Measurements from ENCODE around the gene TGIF2.
A peak's percentile ranks its signal among the peaks of the same experiment; 100 is the strongest.

TGIF2 gene
- total RNA-seq: 36.2 to 51.4 reads per million in 2 donors

- DNase-seq: peak; percentile 79 to 92 (median 86)
These were observed at the start of gene TGIF2 for GRCh38 chr20:36573103-36573797. Gene TGIF2, plus strand, starts transcription at chr20:36573597. Its CDS starts 5,178 bp downstream, at chr20:36578775.

- DNase-seq: no peak
These were observed 47.6 kb upstream of the TGIF2 start for GRCh38 chr20:36525620-36526365.

GRCh38 chr20:36526521-36527011 is 46.8 kb upstream of the TGIF2 start:
- DNase-seq: no peak

GRCh38 chr20:36527331-36528125 is 45.9 kb upstream of the TGIF2 start:
- DNase-seq: no peak

GRCh38 chr20:36528176-36528874 is 45.1 kb upstream of the TGIF2 start:
- no peak for DNase-seq

- DNase-seq: no peak
These were observed 44.5 kb upstream of the TGIF2 start for GRCh38 chr20:36528875-36529417.

GRCh38 chr20:36532388-36532787 is 41.0 kb upstream of the TGIF2 start:
- DNase-seq: no peak

GRCh38 chr20:36532822-36533221 is 40.6 kb upstream of the TGIF2 start:
- no peak for DNase-seq

- DNase-seq: no peak
These were observed 35.2 kb upstream of the TGIF2 start for GRCh38 chr20:36538026-36538722.

- no peak for DNase-seq
These were observed 32.7 kb upstream of the TGIF2 start for GRCh38 chr20:36540551-36541211.

- DNase-seq: peak in 1 of 5 experiments; percentile 17
These were observed 32.1 kb upstream of the TGIF2 start, which contains the start of gene MYL9 for GRCh38 chr20:36541227-36541767. Gene MYL9, plus strand, starts transcription at chr20:36541519. Its CDS starts 3,366 bp downstream, at chr20:36544885.

- no peak for DNase-seq
These were observed 31.5 kb upstream of the TGIF2 start for GRCh38 chr20:36541768-36542488.

- no peak for DNase-seq
These were observed 30.7 kb upstream of the TGIF2 start for GRCh38 chr20:36542516-36543183.

- DNase-seq: no peak
These were observed 29.9 kb upstream of the TGIF2 start for GRCh38 chr20:36543184-36544133.

- no peak for DNase-seq
These were observed 29.0 kb upstream of the TGIF2 start for GRCh38 chr20:36544134-36545018.

GRCh38 chr20:36546111-36546736 is 27.2 kb upstream of the TGIF2 start:
- DNase-seq: no peak

Measured in T-helper 2 cell (primary cell).